RPMI7951 (cell line): Measurements from ENCODE around the gene CD59. TPM values are rescaled to one million over a fixed set of nuclear protein-coding genes. Genes with fewer than 3 reads are reported as not detected.
"Not testable (repeated sequence)": the region's sequence is repeated elsewhere in the genome, so short reads cannot be mapped to it uniquely, and the experiment has no call there.

ENCODE experiments used
- DNase-seq: peaks from one replicate; pipeline ENCODE4 v3.0.0-alpha.2; 2012; ENCODE audit warnings: low read depth
- total RNA-seq: library from RNA; depleted of rRNA; stranded (reverse); fragments of >200 nt; shearing (Covaris generic); gene quantifications from 2 replicates; pipeline ENCODE4 v1.2.3, GENCODE V29; 2014; rRNA removed

Gene CD59
- total RNA-seq, 1 experiment from 2014 or later: 118 TPM

GRCh38 chr11:33668468-33668825, 67.8 kb downstream of the CD59 start:
- DNase-seq: no peak

DNA sequence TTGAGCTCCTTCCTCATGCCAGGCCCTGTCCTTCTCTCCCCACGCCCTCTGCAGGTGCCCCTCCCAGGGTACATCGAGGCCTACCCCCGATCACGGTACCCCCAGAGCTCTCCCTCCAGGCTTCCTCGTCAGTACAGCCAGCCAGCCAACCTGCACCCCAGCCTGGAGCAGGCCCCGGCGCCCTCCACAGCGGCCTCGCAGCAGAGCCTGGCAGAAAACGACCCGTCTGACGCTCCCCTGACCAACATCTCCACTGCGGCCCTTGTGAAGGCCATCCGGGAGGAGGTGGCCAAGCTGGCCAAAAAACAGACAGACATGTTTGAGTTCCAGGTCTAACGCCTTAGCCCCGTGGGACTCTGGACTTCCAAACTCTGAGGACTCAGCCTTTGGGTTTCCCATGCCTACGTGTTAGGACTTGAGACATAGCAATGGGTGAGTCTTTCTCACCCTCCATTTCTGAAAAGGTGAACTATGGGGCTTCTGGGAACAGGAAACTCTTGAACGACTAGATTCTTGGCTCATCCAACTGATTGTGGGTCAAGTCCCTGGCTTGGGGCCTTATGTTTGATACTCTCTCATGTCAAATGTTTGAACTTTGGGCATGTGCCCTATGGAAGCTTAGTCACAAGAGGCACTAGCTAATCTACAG, 68.3 kb downstream of the CD59 start:
- DNase-seq: no peak

GRCh38 chr11:33665350-33666106, 70.7 kb downstream of the CD59 start:
- DNase-seq: no peak

- DNase-seq: no peak
Observed at GRCh38 chr11:33664827-33665226, 71.4 kb downstream of the CD59 start.

DNA sequence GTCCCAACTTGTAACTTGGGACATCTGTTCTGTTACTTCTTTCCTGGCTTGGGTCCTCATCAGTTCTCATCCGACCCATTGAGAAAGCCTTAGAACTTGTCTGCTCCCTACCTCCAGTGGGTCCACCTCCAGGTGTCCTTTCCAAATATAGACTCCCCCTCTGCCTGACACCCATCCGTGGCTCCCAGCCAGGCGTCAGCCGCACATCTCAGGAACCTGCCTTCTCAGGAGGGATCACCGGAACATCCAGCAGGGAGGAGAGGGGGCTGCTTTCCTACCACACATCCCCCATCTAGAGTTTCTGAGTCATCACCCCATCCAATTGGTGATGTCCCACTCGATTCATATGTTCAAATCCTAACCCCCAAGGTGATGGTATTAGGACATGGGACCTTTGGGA, 72.1 kb downstream of the CD59 start:
- DNase-seq: no peak

GRCh38 chr11:33663121-33663520, 73.1 kb downstream of the CD59 start:
- DNase-seq: no peak

DNA sequence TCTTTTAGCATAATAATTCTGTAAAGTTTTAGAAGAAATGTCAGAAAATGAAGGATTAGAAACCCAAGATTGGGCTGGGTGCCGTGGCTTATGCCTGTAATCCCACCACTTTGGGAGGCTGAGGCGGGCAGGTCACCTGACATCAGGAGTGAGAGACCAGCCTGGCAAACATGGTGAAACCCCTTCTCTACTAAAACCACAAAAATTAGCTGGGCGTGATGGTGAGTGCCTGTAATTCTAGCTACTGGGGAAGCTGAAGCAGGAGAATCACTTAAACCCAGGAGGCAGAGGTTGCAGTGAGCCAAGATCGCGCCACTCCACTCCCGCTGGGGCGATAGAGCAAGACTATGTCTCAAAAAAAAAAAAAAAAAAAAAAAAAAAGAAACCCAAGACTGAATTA, 74.7 kb downstream of the CD59 start:
- not testable (repeated sequence) for DNase-seq

DNA sequence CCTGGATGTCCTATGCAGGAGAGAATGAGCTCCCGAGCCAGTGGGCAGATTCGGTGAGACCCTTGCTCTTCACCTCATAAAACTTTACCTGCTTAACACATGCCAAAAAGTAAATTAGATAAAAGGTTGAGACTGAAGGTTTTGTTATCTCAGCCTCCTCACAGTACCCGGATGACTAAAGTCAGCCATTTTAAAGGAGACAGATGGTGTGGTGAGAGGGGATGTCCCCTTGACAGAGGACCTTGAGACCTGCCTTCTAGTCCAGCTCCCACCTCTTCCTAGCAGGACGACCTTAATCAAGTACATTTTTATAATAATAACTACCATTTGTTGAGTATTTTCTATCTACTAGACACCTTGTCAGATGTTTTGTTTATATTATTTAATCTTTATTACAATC, 75.3 kb downstream of the CD59 start:
- DNase-seq: no peak

GRCh38 chr11:33659370-33660139, 76.7 kb downstream of the CD59 start:
- no peak for DNase-seq

- no peak for DNase-seq
Observed at GRCh38 chr11:33658195-33658900, 77.9 kb downstream of the CD59 start.

DNA sequence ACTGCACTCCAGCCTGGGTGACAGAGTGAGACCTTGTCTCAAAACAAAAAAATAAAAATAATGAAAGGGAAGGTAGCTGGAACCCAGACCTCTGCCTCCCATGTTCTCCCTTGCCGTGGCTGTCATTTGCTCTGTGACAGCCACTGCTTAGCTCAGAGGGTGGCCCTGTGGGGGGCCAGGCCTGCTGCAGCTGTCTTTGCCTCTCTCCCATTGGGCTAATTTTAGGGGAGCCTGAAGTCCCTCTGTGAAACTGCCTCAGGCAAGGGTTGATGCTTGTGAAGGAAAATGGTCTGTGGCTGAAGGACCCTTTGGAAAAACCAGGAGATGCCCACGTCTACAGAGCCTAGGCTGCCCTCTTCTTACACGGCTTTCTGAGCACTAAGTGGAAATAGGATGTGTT, 78.5 kb downstream of the CD59 start:
- DNase-seq: no peak

GRCh38 chr11:33656768-33657167, 79.5 kb downstream of the CD59 start:
- DNase-seq: no peak

- no peak for DNase-seq
Observed at GRCh38 chr11:33655842-33656600, 80.2 kb downstream of the CD59 start.

DNA sequence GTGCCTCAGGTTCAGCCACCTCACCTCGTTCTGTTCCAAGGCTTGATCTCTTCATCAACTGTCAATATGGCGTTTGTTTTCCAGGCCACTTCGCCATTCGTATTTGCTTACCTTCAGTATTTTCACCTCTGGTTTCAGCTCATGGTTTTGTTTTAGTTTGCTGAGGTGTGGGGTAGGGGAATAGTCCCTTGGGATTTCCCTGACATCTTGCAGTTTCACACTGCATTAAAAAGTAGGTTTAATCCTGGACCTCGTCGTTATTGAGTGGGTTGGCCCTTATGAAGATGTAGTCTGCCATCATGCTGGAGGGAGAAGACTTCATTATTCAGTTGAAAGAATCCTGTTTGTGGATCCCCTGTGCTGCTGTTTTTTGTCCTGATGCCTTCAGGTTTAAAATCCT, 81.6 kb downstream of the CD59 start:
- DNase-seq: no peak

Other genes with a start within 250 kb of the CD59 start
- gene C11orf91, start 35.6 kb downstream of the CD59 start, total RNA-seq: not detected in 2 replicates
- gene FBXO3, start 38.1 kb upstream of the CD59 start, total RNA-seq: 35.7 and 41.2 TPM in 2 replicates
- 0.12 and 0.59 TPM in 2 replicates for gene LMO2, start 155.7 kb upstream of the CD59 start, total RNA-seq